ENCODE results near the gene SLCO6A1.

Gene SLCO6A1

GRCh38 chr5:102375272-102375671, 123.5 kb downstream of the SLCO6A1 start:
- H3K4me1 Mint-ChIP-seq, result no peaks in the 10 kb centered on the region
- DNase-seq, result no peak
- H3K9me3 Mint-ChIP-seq, result no peaks in the 10 kb centered on the region
- H3K4me3 Mint-ChIP-seq, result no peak overlapping the region
- H3K27me3 Mint-ChIP-seq, result no peaks in the 10 kb centered on the region
- H3K27ac Mint-ChIP-seq, result no peak overlapping the region
- no peak for ATAC-seq

GRCh38 chr5:102368392-102368791, 130.4 kb downstream of the SLCO6A1 start:
- DNase-seq, result no peak
- no peaks in the 10 kb centered on the region for H3K27me3 Mint-ChIP-seq
- no peak for ATAC-seq
- H3K9me3 Mint-ChIP-seq, result no peaks in the 10 kb centered on the region
- H3K4me1 Mint-ChIP-seq, result no peaks in the 10 kb centered on the region
- no peak overlapping the region for H3K4me3 Mint-ChIP-seq
- H3K27ac Mint-ChIP-seq, result no peak overlapping the region

- no peaks in the 10 kb centered on the region for H3K4me1 Mint-ChIP-seq
- DNase-seq (no peak), ATAC-seq (no peak)
- no peaks in the 10 kb centered on the region for H3K27me3 Mint-ChIP-seq
- no peaks in the 10 kb centered on the region for H3K9me3 Mint-ChIP-seq
- H3K27ac Mint-ChIP-seq, result no peak overlapping the region
- no peak overlapping the region for H3K4me3 Mint-ChIP-seq
Measured at GRCh38 chr5:102341681-102342288, 157.0 kb downstream of the SLCO6A1 start.

GRCh38 chr5:102324714-102325113, 174.1 kb downstream of the SLCO6A1 start:
- ATAC-seq, result no peak
- H3K9me3 Mint-ChIP-seq, result no peaks in the 10 kb centered on the region
- H3K27me3 Mint-ChIP-seq, result no peaks in the 10 kb centered on the region
- no peak overlapping the region for H3K4me3 Mint-ChIP-seq
- H3K4me1 Mint-ChIP-seq, result no peaks in the 10 kb centered on the region
- no peak overlapping the region for H3K27ac Mint-ChIP-seq
- DNase-seq, result no peak

All from stimulated activated naive CD8-positive, alpha-beta T cell treated with anti-CD3 and anti-CD28 coated beads, Interleukin-15, amount 100 ng/mL, for 72 hours (primary cell).